ENCODE results near the gene TAF7L.

Gene TAF7L

GRCh38 chrX:101219864-101220346 is 71.2 kb downstream of the TAF7L start:
- DNase-seq: no peak

GRCh38 chrX:101219116-101219863 is 71.8 kb downstream of the TAF7L start, which contains the start of gene DRP2:
Gene DRP2 (plus strand): TSS chrX:101219786. CDS start chrX:101231648, 11,862 bp downstream.
- DNase-seq: no peak

Measured in DMS79 treated with DMSO at 0.1 percent for 48 hours (cell line).